HG03457 (cell line): Measurements from ENCODE around the gene DDHD1.

Experiments used
- ATAC-seq: cut with Tn5 transposase; IDR thresholded peaks from one replicate; pipeline ENCODE4 v1.9.1; 2021; ENCODE audit warnings: moderate number of reproducible peaks; ENCODE audit not compliant: unreplicated experiment

The DDHD1 gene

DNA sequence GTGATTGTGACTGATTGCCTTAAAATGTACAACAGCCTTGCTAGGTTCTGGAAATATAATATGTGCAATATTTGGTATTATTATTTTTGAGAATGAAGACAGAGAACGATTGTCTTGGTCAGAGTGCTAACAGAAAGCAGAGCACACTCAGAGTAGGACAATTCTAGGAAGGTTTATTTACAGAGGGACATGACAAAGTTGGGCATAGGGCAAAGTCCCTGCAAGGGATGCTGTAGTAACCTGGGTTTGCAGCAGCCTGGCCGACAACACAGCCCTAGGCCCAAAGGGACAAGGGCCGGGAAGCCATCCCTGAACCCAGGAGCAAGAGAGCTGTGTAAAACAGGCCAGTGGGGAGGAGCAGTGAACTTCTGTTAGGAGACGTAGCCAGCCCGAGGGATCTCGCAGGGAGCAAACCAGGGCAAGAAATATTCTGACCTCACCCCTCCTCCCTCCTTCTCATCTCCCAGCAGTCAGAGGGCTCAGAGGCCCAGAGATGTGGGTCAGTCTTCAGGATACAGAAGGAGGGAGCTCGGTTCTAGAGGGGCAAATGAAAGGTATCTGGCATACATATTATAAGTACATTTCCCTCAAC lies 151.2 kb downstream of the DDHD1 start:
- no peak for ATAC-seq

DNA sequence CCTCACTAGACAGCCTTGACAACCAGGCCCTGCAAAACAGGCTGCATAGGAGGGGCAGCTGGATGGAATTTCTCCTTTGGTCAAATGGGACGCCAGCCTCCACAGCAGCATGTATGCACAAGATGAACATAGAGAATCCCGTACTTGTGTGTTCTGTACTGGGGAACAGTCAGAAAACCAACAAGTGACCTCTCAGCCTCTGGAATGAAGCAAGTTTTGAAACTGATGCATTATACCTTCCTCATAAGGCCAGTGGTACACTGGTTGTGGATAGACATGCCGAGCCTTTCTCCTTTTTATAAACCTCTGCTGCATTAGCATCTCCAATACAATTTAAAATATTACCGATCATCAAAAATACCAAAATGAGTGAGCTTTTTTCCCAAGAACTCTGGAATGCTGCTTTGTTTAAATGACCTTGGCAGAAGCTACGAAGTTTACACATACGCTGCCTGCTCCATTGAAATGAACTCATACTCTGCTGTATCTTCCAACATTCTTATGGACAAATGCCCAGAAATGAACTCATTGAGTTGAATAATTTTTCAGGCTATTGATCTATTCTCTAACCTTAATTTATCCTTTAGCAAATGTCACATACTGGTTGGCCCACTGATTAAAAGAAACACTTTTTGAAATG lies 154.6 kb downstream of the DDHD1 start:
- no peak for ATAC-seq

DNA sequence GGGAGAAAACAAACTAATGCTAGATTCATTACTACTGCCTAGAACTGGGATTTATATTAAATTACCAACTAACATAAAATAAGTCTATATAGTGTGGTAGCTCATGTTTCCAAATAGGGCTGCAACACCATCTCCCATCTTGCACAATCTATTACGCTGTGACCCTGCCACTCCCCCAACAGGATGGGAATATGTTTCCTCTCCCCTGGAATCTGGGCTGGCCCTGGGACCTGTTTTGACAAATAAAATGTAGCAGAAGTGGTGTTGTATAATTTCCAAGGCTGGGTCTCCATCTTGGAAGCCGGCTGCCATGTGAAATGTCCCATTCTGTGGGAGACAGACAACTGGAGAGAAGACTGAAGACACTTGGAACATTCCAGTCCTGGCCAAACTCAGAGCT lies 156.6 kb downstream of the DDHD1 start:
- ATAC-seq, result no peak

DNA sequence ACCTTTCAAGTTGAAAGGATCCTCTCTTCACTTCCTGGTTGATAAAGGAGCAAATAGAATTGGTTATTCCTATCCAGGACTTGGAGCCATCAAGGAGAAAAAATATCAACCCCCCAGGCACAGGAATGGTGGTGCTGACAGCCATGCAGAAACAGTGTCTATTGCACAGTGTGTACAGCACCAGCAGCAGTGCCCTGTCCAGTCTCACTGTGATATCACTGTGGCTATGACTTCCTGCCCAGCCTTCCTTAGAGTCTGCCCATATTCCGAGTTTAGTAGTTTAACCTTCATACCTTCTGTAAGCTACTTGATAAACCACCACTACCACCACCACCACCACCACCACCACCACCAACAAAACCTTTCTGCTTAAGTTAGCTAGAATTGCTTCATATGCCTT lies 157.1 kb downstream of the DDHD1 start:
- ATAC-seq, result no peak

DNA sequence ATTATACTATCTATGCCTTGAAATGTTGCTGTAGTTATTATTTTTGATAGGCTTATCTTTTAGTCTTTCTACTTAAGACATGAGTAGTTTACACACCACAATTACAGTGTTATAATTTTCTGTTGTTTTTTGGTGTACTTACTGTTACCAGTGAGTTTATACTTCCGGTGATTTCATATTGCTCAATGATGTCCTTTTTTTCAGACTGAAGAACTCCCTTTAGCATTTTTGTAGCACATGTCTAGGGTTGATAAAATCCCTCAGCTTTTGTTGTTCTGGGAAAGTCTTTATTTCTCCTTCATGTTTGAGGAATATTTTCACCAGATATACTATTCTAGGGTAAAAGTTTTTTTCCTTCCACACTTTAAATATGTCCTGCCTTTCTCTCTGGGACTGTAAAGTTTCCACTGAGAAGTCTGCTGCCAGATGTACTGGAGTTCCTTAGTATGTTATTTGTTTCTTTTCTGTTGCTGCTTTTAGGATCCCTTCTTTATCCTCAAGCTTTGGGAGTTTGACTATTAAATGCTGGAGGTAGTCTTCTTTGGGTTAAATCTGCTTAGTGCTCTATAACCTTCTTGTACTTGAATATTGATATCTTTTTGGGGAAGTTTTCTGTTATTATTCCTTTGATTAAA lies 160.8 kb downstream of the DDHD1 start:
- ATAC-seq, result no peak

DNA sequence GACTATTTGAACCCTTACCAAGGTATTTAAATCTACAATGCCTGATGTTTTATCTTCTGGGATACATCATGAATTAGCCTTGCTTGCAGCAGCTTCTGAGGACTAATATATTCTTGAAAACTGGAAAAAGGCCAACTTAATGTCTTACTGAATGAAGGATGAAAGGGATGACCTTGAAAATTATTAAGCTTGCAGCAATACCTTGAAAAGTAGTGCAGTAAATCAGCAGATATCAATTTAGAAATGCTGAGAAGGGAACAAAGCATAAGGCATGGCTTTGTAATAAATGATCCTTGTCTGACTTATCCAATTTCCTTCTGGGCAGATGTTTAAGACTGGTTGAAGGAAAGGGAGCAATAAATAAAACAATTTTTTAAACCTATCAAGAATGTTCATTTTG lies 165.0 kb downstream of the DDHD1 start:
- ATAC-seq, result no peak

DNA sequence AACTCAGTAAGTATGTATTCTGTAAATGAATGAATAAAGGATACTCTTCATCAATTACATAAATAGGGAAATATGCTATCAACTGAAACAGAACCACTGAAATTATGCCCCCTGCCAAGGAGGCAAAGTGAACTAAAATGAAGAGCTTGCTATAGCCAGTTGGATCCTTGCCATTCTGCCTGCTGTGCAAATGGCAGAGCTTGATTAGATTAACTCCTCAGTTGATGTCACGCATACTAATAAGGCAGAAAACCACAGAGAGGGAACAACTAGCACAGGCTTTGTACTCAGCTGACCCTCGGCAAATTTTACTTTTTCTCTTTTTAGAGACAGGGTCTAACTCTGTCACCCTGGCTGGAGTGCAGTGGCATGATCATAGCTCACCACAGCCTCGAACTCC lies 165.6 kb downstream of the DDHD1 start:
- no peak for ATAC-seq

DNA sequence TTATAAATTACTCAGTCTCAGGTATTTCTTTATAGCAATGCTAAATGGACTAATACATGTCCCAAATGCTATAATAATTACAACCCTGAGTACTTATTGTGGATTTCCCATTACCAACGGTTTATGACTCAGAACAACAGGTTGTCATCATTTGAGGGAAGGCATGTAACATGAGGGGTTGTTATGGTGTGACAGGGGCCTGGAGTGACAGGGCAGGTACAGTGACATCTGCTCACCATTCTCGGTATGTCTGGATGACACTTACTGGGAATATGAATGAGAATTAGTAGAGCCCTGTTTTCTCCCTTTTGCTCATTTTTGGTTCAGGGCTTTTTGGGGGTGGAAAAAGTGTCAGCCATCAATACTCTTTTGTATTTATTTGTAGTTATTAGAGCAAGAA lies 166.1 kb downstream of the DDHD1 start:
- ATAC-seq, result no peak
